Adrenal gland (tissue), 5 donors: ENCODE data around the gene ZNF816.

Experiments used
- CTCF ChIP-seq, 6 experiments: fragments of 450-650 bp in 4 of 6; fragments of 200-600 bp in 2 of 6; sonication (generic) in 1 of 6; IDR thresholded peaks; 1 replicate in 5 of 6; 2 replicates in 1 of 6; pipeline versions ENCODE4 v1.5.1 to v1.8.0; 2016 to 2021; ENCODE audit warnings: antibody characterized with exemption in 6 of 6, mild to moderate bottlenecking in 2 of 6, moderate library complexity in 1 of 6
- POLR2A ChIP-seq, 2 donors: fragments of 450-650 bp; IDR thresholded peaks; one replicate each; pipeline ENCODE4 v1.6.1; 2017; ENCODE audit warnings: antibody characterized with exemption in 2 of 2, mild to moderate bottlenecking in 2 of 2, moderate library complexity in 1 of 2
- donor health status: DM: no; HTN: no; CAD: no.

GRCh38 chr19:52981329-52981728 is 18.6 kb upstream of the ZNF816 start:
- no peak for TF ChIP-seq CTCF (IDR thresholded peaks at IDR 0.05)
- TF ChIP-seq POLR2A (IDR thresholded peaks at IDR 0.05): no peak
